ENCODE measurements around the gene UGT1A5.

UGT1A5 gene

DNA sequence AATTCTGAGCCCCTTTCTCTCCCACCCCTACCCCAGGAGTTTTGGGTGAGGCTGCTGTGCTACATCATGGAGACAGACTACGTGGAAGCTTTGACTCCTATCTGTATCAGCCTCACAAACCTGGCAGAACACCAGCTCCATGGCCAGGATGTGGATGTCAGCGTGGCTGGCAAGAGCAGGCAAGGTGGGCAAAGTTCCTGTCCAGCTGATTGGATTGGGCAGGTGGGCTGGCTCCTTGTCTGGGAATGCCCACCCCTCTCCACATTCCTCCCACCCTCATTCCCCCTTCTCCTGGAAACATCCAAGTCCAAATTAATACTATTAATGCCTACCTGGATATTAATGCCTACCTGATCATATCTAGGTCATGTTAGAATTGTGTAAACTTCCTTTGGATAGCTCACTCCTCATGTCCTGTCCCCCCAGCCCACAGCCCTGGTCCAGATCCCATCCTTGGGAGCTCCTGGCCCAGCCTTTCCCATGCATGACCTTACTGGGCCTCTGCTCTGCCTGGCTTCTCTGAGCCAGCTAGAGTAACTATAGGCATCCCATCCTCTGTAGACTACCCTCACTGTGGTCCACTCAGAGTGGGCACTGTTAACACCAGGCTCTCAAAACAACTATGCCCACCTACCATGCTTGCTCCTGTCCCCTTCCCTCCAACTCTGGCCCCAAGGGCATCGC, 89.6 kb downstream of the UGT1A5 start:
- TF ChIP-seq, protein P1, sequence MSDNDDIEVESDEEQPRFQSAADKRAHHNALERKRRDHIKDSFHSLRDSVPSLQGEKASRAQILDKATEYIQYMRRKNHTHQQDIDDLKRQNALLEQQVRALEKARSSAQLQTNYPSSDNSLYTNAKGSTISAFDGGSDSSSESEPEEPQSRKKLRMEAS (IDR thresholded peaks at IDR 0.05): no peak
- TF ChIP-seq CREB1 (IDR thresholded peaks at IDR 0.05; ENCODE audit: low read depth): no peak
- no peak for TF ChIP-seq TEAD4 (IDR thresholded peaks at IDR 0.05)
- TF ChIP-seq FOXM1 (IDR thresholded peaks at IDR 0.05; ENCODE audit: borderline replicate concordance, low read depth): no peak
- TF ChIP-seq, protein P2, sequence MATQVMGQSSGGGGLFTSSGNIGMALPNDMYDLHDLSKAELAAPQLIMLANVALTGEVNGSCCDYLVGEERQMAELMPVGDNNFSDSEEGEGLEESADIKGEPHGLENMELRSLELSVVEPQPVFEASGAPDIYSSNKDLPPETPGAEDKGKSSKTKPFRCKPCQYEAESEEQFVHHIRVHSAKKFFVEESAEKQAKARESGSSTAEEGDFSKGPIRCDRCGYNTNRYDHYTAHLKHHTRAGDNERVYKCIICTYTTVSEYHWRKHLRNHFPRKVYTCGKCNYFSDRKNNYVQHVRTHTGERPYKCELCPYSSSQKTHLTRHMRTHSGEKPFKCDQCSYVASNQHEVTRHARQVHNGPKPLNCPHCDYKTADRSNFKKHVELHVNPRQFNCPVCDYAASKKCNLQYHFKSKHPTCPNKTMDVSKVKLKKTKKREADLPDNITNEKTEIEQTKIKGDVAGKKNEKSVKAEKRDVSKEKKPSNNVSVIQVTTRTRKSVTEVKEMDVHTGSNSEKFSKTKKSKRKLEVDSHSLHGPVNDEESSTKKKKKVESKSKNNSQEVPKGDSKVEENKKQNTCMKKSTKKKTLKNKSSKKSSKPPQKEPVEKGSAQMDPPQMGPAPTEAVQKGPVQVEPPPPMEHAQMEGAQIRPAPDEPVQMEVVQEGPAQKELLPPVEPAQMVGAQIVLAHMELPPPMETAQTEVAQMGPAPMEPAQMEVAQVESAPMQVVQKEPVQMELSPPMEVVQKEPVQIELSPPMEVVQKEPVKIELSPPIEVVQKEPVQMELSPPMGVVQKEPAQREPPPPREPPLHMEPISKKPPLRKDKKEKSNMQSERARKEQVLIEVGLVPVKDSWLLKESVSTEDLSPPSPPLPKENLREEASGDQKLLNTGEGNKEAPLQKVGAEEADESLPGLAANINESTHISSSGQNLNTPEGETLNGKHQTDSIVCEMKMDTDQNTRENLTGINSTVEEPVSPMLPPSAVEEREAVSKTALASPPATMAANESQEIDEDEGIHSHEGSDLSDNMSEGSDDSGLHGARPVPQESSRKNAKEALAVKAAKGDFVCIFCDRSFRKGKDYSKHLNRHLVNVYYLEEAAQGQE (IDR thresholded peaks at IDR 0.05; ENCODE audit: low read depth): no peak
- no peak for TF ChIP-seq ZBTB7A (IDR thresholded peaks at IDR 0.05; ENCODE audit: low read depth)
- TF ChIP-seq YY1 (IDR thresholded peaks at IDR 0.05; ENCODE audit: low read depth): no peak
- TF ChIP-seq EP300 (IDR thresholded peaks at IDR 0.05; ENCODE audit: borderline replicate concordance): no peak
- TF ChIP-seq TCF12 (IDR thresholded peaks at IDR 0.05; ENCODE audit: low read depth): no peak
- no peak for TF ChIP-seq EGR1 (IDR thresholded peaks at IDR 0.05)
- TF ChIP-seq NFIC (IDR thresholded peaks at IDR 0.05): no peak
- TF ChIP-seq TAF1 (IDR thresholded peaks at IDR 0.05; ENCODE audit: low read depth): no peak
- TF ChIP-seq CEBPB (IDR thresholded peaks at IDR 0.05): no peak
- TF ChIP-seq RAD21 (IDR thresholded peaks at IDR 0.05; ENCODE audit: low read depth): no peak
- no peak for TF ChIP-seq USF1 (IDR thresholded peaks at IDR 0.05)

- TF ChIP-seq EGR1 (IDR thresholded peaks at IDR 0.05) (no peak), CEBPB (IDR thresholded peaks at IDR 0.05) (no peak)
Observed at GRCh38 chr2:233803292-233803911, 90.7 kb downstream of the UGT1A5 start.

DNA sequence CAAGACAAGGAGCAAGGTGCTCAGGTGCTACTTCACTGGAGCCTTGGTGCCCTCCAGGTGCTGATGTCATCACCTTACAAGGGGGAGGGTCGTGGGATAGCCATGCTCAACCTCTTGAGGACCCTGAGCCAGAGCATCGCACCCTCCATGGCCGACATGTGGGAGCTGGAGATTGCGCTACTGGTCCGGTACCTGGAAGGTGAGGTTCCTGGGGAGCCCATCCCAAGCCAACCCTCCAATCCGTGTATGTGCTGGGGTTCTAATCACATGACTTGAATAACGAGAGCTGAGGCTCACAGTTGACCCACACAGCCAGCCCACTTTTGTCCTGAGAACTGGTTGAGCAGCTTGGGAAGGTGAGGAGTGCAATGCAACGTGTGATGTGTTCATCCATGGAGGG, 91.3 kb downstream of the UGT1A5 start:
- TF ChIP-seq, protein P1 (IDR thresholded peaks at IDR 0.05): no peak
- TF ChIP-seq EGR1 (IDR thresholded peaks at IDR 0.05) (no peak), YY1 (IDR thresholded peaks at IDR 0.05; ENCODE audit: low read depth) (no peak), ZBTB7A (IDR thresholded peaks at IDR 0.05; ENCODE audit: low read depth) (no peak), FOXM1 (IDR thresholded peaks at IDR 0.05; ENCODE audit: borderline replicate concordance, low read depth) (no peak), CREB1 (IDR thresholded peaks at IDR 0.05; ENCODE audit: low read depth) (no peak), CEBPB (IDR thresholded peaks at IDR 0.05) (no peak), EP300 (IDR thresholded peaks at IDR 0.05; ENCODE audit: borderline replicate concordance) (no peak), NFIC (IDR thresholded peaks at IDR 0.05) (no peak), USF1 (IDR thresholded peaks at IDR 0.05) (no peak)
- TF ChIP-seq, protein P2 (IDR thresholded peaks at IDR 0.05; ENCODE audit: low read depth): no peak

- TF ChIP-seq EP300 (IDR thresholded peaks at IDR 0.05; ENCODE audit: borderline replicate concordance) (no peak), TCF12 (IDR thresholded peaks at IDR 0.05; ENCODE audit: low read depth) (no peak), RAD21 (IDR thresholded peaks at IDR 0.05; ENCODE audit: low read depth) (no peak), FOXM1 (IDR thresholded peaks at IDR 0.05; ENCODE audit: borderline replicate concordance, low read depth) (no peak)
- TF ChIP-seq, protein P1 (IDR thresholded peaks at IDR 0.05): no peak
Observed at GRCh38 chr2:233807215-233807865, 94.6 kb downstream of the UGT1A5 start.

DNA sequence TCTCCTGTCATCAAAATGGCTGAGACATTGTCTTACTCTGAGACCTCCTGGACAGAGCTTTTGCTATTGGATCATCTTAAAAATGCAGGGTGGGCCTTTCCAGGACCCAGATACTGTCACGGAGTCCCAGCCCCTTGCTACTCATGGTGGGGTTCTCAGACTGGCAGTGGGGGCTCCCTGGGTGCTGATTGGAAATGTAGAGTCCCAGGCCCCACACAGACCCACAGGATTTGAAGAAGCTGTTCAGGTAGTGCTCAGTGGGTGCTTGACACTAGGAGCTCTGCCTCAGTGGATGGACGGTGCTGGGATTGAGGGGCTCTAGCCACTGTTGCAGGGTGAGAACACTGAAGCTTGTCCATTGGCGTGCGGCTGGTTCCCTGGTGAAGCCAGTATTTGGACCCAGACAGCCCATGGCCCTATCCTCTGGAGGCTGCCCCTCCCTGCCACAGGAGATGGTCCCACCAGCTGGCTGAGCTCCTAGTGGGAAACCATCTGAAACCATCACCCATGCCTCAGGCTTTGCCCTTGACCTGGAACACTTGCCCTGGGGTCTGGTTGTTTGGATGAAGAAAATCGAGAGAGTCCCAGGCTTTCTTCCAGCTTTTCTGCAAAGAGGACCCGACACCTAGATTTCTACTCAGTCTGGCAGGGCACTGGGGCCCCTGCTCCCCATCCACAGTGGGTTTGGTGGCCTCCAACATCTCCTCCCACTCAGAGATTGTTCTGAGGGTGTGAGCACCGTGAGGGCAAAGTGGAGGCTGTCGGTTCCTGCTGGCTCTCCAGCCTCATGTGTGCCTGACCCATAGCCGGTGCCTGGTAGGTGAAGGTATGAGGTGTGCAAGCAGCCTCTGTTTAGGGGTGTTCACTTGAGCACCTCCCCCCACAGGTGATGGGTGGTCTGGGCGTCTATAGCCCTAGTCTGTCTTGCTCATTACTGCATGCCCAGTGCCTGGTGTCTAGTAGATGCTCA, 95.5 kb downstream of the UGT1A5 start:
- TF ChIP-seq CEBPB (IDR thresholded peaks at IDR 0.05): no peak

All from Ishikawa (cell line).